Fibroblast of the aortic adventitia (primary cell): Measurements from ENCODE around the gene C19orf81. TPM values are rescaled to one million over a fixed set of nuclear protein-coding genes. Genes with fewer than 3 reads are reported as not detected.

Experiments used
- DNase-seq: peaks from one replicate; pipeline ENCODE4 v3.0.0-alpha.2; 2010; ENCODE audit warnings: low read depth
- H3K4me3 ChIP-seq: 2 replicates; pipeline ENCODE4 v1.5.1; 2011; ENCODE audit warnings: low read depth, mild to moderate bottlenecking, control low read depth, low read length, moderate library complexity
- total RNA-seq: library from RNA; depleted of rRNA; stranded (reverse); fragments of >200 nt; gene quantifications from 2 replicates; pipeline ENCODE4 v1.2.3, GENCODE V29; 2012; ENCODE audit warnings: low replicate concordance
- TF ChIP-seq, protein P1 (sequence below): IDR thresholded peaks from 2 replicates; pipeline ENCODE4 v1.5.1; 2011; ENCODE audit warnings: mild to moderate bottlenecking, low read length, control low read depth, inconsistent platforms; ENCODE audit not compliant: insufficient read depth

C19orf81 gene
- total RNA-seq, 1 donor: not detected

GRCh38 chr19:50688766-50689165 lies 39.5 kb downstream of the C19orf81 start:
- no peak for DNase-seq
- TF ChIP-seq, protein P1, sequence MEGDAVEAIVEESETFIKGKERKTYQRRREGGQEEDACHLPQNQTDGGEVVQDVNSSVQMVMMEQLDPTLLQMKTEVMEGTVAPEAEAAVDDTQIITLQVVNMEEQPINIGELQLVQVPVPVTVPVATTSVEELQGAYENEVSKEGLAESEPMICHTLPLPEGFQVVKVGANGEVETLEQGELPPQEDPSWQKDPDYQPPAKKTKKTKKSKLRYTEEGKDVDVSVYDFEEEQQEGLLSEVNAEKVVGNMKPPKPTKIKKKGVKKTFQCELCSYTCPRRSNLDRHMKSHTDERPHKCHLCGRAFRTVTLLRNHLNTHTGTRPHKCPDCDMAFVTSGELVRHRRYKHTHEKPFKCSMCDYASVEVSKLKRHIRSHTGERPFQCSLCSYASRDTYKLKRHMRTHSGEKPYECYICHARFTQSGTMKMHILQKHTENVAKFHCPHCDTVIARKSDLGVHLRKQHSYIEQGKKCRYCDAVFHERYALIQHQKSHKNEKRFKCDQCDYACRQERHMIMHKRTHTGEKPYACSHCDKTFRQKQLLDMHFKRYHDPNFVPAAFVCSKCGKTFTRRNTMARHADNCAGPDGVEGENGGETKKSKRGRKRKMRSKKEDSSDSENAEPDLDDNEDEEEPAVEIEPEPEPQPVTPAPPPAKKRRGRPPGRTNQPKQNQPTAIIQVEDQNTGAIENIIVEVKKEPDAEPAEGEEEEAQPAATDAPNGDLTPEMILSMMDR: no peak
- H3K4me3 ChIP-seq: no peak overlapping the region

DNA sequence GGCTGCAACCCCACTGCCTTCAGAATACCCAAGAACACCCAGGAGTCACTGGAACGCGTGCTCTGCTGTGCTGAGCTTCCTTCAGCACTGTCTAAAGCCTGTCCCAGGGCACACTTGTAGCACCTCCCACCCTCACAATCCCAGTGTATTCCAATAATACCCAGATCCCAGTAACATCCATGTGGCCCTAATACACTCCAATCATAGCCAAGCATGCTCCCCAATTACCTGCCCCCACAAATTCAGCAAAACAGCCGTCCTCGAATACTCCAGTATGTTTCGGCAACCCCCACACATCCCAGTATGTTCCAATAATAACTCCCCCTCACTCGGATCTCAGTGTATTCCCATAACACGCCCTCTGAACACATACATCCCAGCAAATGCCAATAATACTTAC lies 41.2 kb downstream of the C19orf81 start:
- DNase-seq: no peak
- TF ChIP-seq, protein P1: no peak
- H3K4me3 ChIP-seq: no peak overlapping the region

DNA sequence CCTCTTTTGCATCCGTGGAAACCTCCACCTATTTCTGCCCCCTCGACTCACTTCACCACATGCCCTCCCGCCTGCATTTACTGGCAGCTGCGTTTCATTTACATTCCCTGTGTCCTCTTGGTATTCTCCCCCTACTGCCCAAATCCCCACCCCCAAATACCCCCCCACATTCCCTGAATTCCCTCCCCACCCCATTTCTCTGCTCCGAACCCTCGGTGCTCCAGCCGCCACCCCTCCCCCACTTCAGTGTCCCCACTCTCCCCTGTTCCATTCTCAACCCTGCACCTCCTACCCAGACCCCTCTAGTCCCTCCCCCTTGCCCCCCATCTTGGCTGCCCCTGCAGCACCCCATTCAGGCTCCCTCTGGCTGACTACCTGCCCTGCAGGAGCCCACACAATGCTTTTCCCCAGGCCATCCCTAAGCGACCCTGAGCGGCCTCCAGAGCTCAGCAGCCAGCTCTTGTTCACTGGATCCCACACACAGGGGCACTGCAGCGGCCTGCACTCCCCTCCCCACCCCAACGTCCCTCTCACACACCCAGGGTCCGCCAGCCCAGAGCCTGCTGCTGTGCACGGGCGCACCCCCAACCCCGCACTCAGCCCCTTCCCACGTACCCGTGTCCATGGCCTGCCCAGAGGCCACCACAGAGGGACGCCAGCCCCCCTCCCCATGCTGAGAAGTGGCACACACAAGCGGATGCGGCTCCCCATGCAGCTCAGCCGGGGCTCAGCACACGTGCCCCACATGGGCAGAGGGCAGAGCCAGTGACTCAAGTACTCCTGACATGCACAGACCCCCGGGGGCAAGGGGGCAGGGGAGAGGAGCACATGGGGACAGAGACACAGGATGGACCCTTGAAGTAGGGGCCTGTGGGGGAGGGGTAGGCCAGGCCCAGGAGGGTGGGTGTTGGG lies 44.1 kb downstream of the C19orf81 start:
- TF ChIP-seq, protein P1: no peak
- DNase-seq: no peak

DNA sequence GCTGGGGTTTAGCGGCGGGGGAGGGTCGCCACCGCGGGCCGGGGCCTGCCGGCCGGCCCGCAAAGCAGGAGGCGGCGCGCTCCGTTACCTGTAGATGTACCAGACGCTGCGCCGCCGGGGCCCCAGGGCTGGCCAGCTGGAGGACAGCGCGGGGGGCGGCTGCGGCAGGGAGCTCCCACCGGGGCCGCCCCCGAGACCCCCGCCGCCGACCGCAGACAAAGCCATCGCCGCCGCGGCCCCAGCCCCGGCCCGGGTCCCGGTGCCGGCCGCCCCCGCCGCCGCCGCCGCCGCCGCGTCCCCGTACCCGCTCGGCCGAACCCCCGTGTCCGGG lies 45.5 kb downstream of the C19orf81 start:
- TF ChIP-seq, protein P1: no peak
- H3K4me3 ChIP-seq: no peak overlapping the region
- no peak for DNase-seq

More for the DNA sequence above, 44.1 kb downstream of the C19orf81 start:
- no peak overlapping the region for H3K4me3 ChIP-seq

DNA sequence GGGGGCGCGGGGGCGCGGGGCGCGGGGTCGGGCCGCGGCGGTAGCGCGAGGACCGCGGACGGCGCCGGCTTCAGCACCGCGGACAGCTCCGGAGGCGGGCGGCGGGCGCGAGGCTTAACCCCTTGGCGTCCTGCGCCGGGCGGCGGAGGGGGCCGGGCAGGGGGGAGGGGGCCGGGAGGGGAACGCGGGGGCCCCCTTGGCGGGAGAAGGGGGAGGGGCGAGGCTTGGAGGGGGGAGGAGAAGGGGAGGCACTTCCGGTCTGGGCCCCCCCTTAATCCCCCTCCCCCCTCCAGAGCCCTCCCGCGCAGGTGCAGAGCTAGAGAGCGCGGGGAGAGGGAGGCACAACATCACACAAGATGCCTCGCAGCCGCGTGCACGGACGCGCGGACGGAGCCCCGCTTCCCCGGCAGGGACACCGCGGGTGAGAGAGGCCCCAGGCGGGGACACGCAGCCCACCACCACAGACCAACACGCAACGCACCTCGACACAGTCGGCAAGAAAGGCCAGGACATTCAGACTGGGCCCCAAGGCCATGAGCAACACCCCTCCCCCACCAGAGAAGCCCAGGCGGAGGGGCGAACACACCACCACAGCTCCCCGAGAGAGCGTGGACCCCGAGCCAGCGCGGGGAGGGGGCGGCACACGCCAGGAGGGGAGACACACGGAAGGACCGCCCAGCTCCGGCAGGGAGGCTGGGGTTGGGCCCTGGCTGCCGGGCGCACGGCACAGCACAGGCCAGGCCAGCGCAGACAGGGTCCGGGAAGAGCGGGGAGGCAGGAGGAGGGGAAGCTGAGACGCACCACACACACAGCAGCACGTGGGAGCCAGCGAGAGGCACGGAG lies 46.2 kb downstream of the C19orf81 start:
- H3K4me3 ChIP-seq: no peak overlapping the region
- DNase-seq: no peak
- TF ChIP-seq, protein P1: no peak

DNA sequence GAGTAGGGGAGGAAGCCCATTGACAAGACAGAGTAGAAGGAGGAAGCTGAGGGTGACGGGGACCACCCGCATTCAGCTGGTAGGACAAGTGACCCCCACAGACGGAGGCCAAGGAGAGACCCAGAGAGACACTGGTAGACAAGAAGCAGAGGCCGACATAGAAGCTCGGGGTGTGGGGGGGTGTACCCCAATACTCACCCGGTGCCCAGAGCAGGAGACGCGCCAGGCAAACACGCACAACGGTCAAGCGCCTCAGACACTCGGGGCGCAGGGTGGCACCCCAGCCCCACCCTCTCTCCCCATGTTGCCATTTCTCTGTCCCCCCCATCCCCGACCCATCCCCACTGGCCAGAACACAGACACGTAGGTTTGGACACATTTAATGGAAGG lies 46.8 kb downstream of the C19orf81 start:
- DNase-seq: no peak
- H3K4me3 ChIP-seq: no peak overlapping the region
- TF ChIP-seq, protein P1: no peak
